AML-193 (cell line): ENCODE measurements around the gene SRRM3.
A peak's percentile ranks its signal among the peaks of the same experiment; 100 is the strongest.
"Not testable (repeated sequence)": the region's sequence is repeated elsewhere in the genome, so short reads cannot be mapped to it uniquely, and the experiment has no call there.

ENCODE experiments used
- DNase-seq, 2 experiments: peaks; one replicate each; lab custom pipeline; 2025; lab: John Stamatoyannopoulos, UW

Gene SRRM3

DNA sequence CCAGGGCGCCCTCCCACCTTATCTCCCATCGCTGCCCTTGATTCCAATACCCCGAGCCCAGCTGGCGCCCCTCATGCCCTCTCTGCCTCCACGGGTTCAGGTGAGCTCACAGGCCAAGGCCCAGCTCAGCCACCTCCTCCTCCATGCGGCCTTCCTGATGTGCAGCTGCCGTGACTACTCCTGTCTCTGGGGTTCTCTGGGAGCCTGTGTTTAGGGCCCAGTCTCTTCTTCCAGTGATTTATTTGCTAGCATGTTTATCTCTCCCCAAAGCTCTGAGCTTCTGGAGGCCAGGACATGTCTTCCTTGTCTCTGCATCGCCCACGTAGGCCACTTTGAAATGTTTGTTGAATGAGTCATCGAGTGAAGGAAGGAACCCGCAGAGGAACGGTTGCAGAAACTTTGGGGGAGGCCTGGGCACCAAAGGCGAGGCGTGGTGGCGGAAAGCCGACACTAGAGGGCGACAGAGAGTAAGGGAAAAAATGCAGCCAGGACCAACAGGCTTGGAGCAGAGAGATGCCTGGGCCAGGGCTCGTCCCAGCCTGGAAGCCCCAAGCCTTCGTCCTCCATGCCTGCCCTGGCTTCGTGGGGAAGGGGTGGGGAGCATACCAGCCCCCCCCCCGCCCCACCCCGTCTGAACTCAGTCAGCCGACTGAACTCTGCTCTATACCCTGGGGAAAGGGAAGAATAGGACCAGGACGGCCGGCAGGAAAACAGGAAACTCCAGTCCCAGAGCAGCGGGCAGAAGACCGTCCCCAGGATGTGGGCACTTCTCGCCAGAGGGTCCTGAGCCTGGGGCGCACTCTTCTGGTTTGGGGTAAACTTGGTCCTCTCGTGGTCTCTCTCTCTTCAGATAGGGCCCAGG, 89.9 kb downstream of the SRRM3 start:
- peak; percentile 93 to 94 for DNase-seq

DNA sequence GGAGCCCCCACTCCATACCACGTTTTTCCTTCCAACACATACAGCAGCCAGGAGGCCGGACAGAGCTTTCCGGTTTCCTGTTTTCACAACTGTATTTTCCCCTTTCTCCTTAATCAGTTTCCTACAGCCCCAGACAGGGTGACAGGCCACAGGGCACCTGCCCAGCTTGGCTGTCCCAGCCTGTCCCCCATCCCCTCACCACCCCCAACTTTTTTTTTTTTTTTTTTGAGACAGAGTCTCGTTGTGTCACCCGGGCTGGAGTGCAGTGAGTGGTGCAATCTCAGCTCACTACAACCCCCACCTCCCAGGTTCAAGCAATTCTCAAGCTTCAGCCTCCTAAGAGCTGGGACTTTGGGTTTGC, 90.5 kb downstream of the SRRM3 start:
- peak; percentile 66 to 77 for DNase-seq

DNA sequence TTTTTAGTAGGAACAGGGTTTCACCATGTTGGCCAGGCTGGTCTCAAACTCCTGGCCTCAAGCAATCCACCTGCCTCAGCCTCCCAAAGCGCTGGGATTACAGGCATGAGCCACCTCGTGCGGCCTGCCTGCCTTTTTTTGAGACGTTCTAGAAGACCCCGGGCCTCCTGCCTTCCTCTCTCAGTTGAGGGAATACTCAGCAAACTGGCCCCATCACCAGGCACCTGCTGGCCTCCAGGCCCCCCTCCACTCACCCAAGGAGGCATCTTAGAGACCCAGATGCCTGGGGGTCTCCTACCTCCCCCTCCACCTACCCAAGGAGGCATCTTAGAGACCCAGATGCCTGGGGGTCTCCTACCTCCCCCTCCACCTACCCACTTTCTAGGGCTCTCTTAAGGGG, 91.2 kb downstream of the SRRM3 start:
- not testable (repeated sequence) for DNase-seq

GRCh38 chr7:76293407-76293901, 91.8 kb downstream of the SRRM3 start:
- DNase-seq: no peak

- DNase-seq: no peak
Measured at GRCh38 chr7:76294344-76295024, 92.8 kb downstream of the SRRM3 start.

- DNase-seq: no peak
Measured at GRCh38 chr7:76296743-76297740, 95.3 kb downstream of the SRRM3 start.

DNA sequence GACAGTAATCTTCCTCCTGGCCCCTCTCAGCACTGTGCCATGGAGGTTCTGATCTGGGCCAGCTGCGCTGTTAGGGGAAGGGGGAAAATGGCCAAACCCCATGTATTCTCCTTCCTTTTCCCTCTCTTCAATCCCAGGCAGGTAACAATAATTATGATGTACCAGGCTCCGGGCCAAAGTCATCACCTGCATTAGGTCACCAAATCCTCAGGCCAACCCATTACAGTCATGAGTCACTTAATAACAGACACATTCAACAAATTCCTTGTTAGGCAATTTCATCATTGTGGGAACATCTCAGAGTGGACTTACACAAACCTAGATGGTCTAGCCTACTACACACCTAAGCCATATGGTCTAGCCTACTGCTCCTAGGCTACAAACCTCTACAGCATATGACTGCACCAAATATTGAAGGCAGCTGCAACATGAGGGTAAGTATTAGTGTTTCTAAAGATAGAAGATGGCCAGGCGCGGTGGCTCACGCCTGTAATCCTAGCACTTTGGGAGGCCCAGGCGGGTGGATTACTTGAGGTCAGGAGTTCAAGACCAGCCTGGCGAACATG, 98.6 kb downstream of the SRRM3 start:
- no peak for DNase-seq

- DNase-seq: no peak
Measured at GRCh38 chr7:76301000-76301399, 99.3 kb downstream of the SRRM3 start.

GRCh38 chr7:76302347-76303201, 100.9 kb downstream of the SRRM3 start, which contains the start of gene HSPB1:
HSPB1 (plus strand) TSS chr7:76302673; CDS start chr7:76302713, 40 bp downstream.
- DNase-seq: no peak

GRCh38 chr7:76303202-76304147, 101.8 kb downstream of the SRRM3 start:
- peak; percentile 43 to 46 for DNase-seq

DNA sequence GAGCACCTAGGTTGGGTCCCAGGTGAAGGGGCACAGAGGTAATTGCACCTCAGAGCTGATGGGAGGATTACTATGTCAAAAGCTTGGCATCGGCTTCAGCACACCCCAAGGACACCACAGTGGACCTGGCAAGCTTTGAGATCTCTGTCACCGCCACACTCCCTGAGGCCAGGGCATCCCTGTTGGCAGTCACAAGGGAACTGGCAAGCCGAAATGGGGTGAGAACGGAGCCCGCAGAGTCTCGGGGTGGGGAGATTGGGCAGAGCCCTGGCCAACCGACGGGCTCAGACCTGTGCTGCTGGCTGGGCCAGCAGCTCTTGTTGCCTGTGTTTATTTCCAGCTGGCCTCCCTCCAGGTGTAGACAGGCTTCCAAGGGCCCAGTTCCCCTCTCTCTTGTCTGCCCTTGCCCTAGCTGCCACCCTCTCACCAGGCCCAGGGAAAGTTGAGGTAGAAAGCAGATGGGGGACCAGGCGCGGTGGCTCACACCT, 103.2 kb downstream of the SRRM3 start:
- DNase-seq: no peak

GRCh38 chr7:76308874-76309273, 107.2 kb downstream of the SRRM3 start:
- DNase-seq: not testable (repeated sequence)

DNA sequence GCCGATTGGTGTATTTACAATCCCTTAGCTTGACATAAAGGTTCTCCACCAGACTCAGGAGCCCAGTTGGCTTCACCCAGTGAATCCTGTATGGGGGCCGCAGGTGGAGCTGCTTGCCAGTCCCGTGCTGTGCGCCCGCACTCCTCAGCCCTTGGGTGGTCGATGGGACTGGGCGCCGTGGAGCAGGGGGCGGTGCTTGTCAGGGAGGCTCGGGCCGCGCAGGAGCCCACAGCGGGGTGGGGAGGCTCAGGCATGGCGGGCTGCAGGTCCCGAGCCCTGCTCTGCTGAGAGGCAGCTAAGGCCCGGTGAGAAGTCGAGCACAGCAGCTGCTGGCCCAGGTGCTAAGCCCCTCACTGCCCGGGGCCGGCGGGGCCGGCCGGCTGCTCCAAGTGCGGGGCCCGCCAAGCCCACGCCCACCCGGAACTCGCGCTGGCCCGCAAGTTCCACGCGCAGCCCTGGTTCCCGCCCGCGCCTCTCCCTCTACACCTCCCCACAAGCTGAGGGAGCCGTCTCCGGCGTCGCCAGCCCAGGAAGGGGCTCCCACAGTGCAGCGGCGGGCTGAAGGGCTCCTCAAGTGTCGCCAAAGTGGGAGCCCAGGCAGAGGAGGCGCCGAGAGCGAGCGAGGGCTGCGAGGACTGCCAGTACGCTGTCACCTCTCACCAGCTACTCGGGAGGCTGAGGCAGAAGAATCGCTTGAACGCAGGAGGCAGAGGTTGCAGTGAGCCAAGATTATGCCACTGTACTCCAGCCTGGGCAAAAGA, 107.8 kb downstream of the SRRM3 start:
- DNase-seq: not testable (repeated sequence)

DNA sequence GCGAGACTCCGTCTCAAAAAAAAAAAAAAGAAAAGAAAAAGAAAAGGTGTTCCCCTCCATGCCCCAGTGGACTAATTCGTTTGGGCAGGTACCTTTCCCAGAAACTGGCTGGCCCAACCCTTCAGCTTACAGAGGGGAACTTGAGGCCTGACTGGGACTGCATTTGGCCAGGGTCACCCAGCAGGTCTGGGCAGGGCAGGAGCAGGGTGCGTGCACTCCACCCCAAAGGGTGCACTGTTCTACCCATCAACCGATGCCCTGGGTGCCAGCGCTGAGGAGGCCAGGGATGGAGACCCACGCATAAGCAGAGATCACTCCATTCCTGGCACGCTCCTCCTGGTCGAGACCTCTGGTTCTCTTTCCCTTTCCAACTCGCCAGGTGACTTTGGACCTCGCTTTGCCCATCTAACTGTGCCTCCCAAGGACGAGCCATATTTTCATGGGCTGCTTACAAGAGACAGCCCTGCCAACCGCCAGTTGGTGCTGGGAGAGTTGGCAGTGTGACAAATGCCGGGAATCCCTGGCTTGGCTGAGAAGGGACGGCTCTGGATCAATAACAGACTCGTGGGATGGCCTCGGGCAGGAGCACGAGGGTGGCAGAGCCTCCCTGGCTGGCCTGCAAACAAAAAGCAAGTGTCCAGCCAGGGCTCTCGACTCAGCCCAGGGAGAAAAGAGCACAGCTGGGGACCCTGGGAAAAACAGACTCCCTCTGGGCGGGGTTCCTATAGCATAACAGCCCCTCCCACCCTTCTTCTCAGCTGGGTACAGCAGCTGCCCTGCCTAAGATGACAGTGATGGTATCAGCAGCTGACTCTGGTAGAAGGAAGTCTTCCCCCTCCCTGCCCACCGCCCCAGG, 108.6 kb downstream of the SRRM3 start:
- DNase-seq: no peak

DNA sequence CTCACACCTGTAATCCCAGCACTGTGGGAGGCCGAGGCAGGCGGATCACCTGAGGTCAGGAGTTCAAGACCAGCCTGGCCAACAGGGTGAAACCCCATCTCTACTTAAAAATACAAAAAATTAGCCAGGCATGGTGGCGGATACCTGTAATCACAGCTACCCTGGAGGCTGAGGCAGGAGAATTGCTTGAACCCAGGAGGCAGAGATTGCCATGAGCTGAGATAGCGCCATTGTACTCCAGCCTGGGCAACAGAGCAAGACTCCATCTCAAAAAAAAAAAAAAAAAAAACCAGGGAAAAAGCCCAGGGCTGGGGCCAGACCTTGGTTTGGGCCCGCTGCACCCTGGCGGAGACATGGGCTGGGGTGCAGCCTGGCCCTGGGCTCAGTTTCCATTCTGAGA, 110.1 kb downstream of the SRRM3 start:
- not testable (repeated sequence) for DNase-seq

DNA sequence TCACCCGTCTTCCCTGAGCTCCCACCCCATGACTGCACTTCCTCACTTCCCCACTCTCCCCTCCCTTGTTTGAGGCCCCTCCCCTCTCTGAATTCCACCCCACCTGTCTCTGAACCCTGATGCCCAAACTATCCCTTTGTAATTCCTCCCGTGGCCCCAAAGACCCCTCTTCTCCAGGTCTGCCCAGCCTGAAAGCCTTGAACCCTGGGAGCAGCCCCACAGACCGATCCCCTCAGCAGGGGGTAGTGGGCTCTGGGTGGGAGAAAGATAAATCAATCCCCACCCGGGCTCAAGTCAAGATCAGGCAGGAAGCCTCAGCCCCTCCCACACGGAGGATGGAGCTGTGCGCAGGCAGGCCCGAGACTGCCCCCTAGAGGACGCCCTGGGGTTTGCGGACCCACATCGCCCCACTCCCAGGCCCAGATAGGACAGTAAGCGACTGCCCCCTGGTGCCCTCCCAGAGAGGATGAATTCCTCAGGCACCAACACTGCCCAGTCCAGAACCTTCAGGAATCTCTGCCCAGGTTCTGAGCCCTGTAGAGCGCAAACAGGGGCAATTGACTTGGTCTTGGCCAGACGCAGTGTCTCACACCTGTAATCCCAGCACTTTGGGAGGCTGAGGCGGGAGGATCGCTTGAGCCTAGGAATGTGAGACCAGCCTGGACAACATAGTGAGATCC, 112.5 kb downstream of the SRRM3 start:
- DNase-seq: peak; percentile 81 to 82

DNA sequence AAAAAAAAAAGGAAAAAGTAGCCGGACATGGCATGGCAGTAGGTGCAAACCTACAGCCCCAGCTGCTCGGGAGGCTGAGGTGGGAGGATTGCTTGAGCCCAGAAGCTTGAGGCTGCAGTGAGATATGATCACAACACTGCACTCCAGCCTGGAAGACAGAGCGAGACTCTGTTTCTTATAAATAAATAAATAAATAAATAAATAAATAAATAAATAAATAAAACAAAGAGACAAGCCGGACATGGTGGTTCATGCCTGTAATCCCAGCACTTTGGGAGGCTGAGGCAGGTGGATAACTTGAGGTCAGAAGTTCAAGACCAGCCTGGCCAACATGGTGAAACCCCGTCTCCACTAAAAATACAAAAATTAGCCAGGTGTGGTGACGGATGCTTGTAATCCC, 113.0 kb downstream of the SRRM3 start:
- not testable (repeated sequence) for DNase-seq
